Measurements from ENCODE around the gene KIFC1.
"Not testable (repeated sequence)": the region's sequence is repeated elsewhere in the genome, so short reads cannot be mapped to it uniquely, and the experiment has no call there.

Gene KIFC1

GRCh38 chr6:33375143-33375671 lies 16.4 kb upstream of the KIFC1 start:
- peak; percentile 90 for DNase-seq (ENCODE audit: low read depth)

GRCh38 chr6:33377171-33377570 lies 14.5 kb upstream of the KIFC1 start:
- no peak for DNase-seq (ENCODE audit: low read depth)

- DNase-seq (ENCODE audit: low read depth), result not testable (repeated sequence)
These were observed 12.4 kb upstream of the KIFC1 start for GRCh38 chr6:33379184-33379583.

- no peak for DNase-seq (ENCODE audit: low read depth)
These were observed 11.2 kb upstream of the KIFC1 start for GRCh38 chr6:33380272-33380981.

- no peak for DNase-seq (ENCODE audit: low read depth)
These were observed 8.0 kb upstream of the KIFC1 start for GRCh38 chr6:33383427-33384185.

GRCh38 chr6:33384581-33385020 lies 7.0 kb upstream of the KIFC1 start:
- DNase-seq (ENCODE audit: low read depth), result peak; percentile 65

- DNase-seq (ENCODE audit: low read depth), result no peak
These were observed 1.4 kb upstream of the KIFC1 start for GRCh38 chr6:33390173-33390572.

GRCh38 chr6:33390767-33391277 lies 801 bp upstream of the KIFC1 start:
- DNase-seq (ENCODE audit: low read depth), result no peak

- no peak for DNase-seq (ENCODE audit: low read depth)
These were observed 435 bp downstream of the KIFC1 start for GRCh38 chr6:33391922-33392594.

- DNase-seq (ENCODE audit: low read depth), result no peak
These were observed 949 bp downstream of the KIFC1 start for GRCh38 chr6:33392595-33392948.

- DNase-seq (ENCODE audit: low read depth), result no peak
These were observed 1.4 kb downstream of the KIFC1 start for GRCh38 chr6:33392979-33393378.

- no peak for DNase-seq (ENCODE audit: low read depth)
These were observed 5.9 kb downstream of the KIFC1 start for GRCh38 chr6:33397541-33397940.

- not testable (repeated sequence) for DNase-seq (ENCODE audit: low read depth)
These were observed 7.0 kb downstream of the KIFC1 start for GRCh38 chr6:33398601-33399000.

- not testable (repeated sequence) for DNase-seq (ENCODE audit: low read depth)
These were observed 8.3 kb downstream of the KIFC1 start for GRCh38 chr6:33399881-33400280.

GRCh38 chr6:33404884-33405283 lies 13.3 kb downstream of the KIFC1 start:
- DNase-seq (ENCODE audit: low read depth), result no peak

GRCh38 chr6:33405386-33405940 lies 13.8 kb downstream of the KIFC1 start:
- no peak for DNase-seq (ENCODE audit: low read depth)

- no peak for DNase-seq (ENCODE audit: low read depth)
These were observed 14.5 kb downstream of the KIFC1 start for GRCh38 chr6:33406126-33406525.

- no peak for DNase-seq (ENCODE audit: low read depth)
These were observed 15.6 kb downstream of the KIFC1 start for GRCh38 chr6:33407132-33407718.

- DNase-seq (ENCODE audit: low read depth), result peak; percentile 96
These were observed 18.6 kb downstream of the KIFC1 start for GRCh38 chr6:33410050-33410710.

- peak; percentile 70 for DNase-seq (ENCODE audit: low read depth)
These were observed 19.3 kb downstream of the KIFC1 start, which contains the start of gene PHF1 for GRCh38 chr6:33410711-33411631. Gene PHF1, plus strand, starts transcription at chr6:33411014. Its CDS starts 1,250 bp downstream, at chr6:33412264.

Measured in fibroblast of the conjunctiva (primary cell).